ENCODE data around the gene TMEM60. TPM values are rescaled to one million over a fixed set of nuclear protein-coding genes. Genes with fewer than 3 reads are reported as not detected.

Gene TMEM60
- total and polyA plus RNA-seq, 2 of the 8 experiments (the other 6 are each of a cell fraction or from before 2014, with no cell fraction given) = 22.1 to 29.2 TPM

DNA sequence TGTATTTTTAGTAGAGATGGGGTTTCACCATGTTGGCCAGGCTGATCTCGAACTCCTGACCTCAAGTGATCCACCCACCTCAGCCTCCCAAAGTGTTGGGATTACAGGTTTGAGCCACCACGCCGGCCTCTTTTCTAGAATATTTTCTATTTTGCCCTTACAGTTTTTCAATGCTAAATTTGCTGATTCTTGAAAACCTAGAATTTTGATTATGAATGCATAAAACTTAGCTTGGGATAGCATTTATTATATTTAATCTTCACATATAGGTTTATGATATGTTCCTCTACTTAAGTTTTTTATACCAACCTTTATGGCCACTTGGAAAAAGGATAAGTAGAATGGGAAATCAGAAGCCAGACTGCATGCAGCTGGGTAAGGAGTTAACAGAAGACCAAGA lies 2.1 kb downstream of the TMEM60 start (continued):
- TF ChIP-seq, protein P1, sequence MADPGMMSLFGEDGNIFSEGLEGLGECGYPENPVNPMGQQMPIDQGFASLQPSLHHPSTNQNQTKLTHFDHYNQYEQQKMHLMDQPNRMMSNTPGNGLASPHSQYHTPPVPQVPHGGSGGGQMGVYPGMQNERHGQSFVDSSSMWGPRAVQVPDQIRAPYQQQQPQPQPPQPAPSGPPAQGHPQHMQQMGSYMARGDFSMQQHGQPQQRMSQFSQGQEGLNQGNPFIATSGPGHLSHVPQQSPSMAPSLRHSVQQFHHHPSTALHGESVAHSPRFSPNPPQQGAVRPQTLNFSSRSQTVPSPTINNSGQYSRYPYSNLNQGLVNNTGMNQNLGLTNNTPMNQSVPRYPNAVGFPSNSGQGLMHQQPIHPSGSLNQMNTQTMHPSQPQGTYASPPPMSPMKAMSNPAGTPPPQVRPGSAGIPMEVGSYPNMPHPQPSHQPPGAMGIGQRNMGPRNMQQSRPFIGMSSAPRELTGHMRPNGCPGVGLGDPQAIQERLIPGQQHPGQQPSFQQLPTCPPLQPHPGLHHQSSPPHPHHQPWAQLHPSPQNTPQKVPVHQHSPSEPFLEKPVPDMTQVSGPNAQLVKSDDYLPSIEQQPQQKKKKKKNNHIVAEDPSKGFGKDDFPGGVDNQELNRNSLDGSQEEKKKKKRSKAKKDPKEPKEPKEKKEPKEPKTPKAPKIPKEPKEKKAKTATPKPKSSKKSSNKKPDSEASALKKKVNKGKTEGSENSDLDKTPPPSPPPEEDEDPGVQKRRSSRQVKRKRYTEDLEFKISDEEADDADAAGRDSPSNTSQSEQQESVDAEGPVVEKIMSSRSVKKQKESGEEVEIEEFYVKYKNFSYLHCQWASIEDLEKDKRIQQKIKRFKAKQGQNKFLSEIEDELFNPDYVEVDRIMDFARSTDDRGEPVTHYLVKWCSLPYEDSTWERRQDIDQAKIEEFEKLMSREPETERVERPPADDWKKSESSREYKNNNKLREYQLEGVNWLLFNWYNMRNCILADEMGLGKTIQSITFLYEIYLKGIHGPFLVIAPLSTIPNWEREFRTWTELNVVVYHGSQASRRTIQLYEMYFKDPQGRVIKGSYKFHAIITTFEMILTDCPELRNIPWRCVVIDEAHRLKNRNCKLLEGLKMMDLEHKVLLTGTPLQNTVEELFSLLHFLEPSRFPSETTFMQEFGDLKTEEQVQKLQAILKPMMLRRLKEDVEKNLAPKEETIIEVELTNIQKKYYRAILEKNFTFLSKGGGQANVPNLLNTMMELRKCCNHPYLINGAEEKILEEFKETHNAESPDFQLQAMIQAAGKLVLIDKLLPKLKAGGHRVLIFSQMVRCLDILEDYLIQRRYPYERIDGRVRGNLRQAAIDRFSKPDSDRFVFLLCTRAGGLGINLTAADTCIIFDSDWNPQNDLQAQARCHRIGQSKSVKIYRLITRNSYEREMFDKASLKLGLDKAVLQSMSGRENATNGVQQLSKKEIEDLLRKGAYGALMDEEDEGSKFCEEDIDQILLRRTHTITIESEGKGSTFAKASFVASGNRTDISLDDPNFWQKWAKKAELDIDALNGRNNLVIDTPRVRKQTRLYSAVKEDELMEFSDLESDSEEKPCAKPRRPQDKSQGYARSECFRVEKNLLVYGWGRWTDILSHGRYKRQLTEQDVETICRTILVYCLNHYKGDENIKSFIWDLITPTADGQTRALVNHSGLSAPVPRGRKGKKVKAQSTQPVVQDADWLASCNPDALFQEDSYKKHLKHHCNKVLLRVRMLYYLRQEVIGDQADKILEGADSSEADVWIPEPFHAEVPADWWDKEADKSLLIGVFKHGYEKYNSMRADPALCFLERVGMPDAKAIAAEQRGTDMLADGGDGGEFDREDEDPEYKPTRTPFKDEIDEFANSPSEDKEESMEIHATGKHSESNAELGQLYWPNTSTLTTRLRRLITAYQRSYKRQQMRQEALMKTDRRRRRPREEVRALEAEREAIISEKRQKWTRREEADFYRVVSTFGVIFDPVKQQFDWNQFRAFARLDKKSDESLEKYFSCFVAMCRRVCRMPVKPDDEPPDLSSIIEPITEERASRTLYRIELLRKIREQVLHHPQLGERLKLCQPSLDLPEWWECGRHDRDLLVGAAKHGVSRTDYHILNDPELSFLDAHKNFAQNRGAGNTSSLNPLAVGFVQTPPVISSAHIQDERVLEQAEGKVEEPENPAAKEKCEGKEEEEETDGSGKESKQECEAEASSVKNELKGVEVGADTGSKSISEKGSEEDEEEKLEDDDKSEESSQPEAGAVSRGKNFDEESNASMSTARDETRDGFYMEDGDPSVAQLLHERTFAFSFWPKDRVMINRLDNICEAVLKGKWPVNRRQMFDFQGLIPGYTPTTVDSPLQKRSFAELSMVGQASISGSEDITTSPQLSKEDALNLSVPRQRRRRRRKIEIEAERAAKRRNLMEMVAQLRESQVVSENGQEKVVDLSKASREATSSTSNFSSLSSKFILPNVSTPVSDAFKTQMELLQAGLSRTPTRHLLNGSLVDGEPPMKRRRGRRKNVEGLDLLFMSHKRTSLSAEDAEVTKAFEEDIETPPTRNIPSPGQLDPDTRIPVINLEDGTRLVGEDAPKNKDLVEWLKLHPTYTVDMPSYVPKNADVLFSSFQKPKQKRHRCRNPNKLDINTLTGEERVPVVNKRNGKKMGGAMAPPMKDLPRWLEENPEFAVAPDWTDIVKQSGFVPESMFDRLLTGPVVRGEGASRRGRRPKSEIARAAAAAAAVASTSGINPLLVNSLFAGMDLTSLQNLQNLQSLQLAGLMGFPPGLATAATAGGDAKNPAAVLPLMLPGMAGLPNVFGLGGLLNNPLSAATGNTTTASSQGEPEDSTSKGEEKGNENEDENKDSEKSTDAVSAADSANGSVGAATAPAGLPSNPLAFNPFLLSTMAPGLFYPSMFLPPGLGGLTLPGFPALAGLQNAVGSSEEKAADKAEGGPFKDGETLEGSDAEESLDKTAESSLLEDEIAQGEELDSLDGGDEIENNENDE (IDR thresholded peaks at IDR 0.05; ENCODE audit: insufficient replicate concordance, low read length) = no peak
